GM19193 (cell line): ENCODE measurements around the gene PCBD1.

Experiments
- POLR2A ChIP-seq: IDR thresholded peaks from 4 replicates; pipeline ENCODE4 v1.6.1; 2011; ENCODE audit not compliant: insufficient read depth, insufficient read length; ENCODE audit errors: extremely low read depth

The PCBD1 gene

DNA sequence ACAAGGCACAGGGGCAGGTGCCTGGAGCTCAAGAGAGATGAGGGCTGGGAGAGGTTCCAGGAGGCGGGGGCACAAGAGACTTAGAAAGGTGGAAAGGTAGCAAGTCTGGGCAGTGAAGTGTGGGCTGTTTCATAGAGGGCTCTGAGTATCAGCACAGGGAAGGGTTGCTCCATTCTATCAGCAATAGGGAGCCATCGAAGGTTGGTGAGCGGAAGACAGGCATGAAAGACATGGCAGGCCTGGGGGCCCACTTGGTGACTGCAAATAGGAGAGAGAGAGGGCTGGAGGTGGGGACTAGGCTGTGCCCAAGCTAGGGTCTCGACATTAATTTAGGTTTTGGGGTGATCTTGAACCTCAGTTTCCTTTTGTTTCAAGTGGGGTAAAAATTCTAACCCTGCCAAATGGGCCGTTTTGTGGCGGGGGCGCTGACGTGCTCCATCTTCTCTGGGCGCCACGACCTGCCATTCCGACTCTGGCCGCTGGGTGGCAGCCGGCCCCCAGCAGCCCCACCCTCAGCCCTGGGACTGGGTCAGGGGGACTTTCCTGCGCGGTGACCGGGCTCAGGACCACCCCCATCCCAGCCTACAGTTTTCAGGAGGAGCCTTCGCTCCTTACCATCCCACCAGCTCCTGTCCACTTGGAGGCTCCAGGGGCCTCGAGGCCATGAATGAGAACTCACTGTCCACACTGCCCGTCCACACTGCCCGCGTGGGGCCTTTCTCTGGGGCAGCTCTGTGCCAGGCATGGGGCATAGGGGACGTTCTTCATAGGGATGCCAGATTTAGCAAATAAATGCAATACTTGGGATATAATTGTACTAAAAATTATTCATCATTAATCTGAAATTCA, 37.2 kb upstream of the PCBD1 start:
- TF ChIP-seq POLR2A, result no peak

DNA sequence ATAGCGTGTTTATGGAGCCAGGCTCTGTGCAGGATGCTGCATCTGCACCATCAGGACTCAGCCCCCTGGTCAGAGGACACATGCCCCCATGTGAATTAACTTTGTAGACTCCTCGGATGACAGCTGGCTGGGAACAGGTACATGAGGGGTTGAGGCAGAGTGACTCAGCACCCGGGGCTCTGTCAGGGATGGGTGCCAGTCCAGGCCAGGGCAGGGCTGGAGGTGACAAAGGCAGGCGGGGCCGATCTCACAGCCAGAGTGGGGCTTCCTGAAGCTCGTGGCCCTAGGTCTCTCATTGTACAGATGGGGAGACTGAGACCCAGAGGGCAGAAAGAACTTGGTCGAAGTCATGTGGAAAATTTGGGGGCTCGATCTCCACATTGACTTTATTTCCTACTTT, 35.3 kb upstream of the PCBD1 start:
- no peak for TF ChIP-seq POLR2A

DNA sequence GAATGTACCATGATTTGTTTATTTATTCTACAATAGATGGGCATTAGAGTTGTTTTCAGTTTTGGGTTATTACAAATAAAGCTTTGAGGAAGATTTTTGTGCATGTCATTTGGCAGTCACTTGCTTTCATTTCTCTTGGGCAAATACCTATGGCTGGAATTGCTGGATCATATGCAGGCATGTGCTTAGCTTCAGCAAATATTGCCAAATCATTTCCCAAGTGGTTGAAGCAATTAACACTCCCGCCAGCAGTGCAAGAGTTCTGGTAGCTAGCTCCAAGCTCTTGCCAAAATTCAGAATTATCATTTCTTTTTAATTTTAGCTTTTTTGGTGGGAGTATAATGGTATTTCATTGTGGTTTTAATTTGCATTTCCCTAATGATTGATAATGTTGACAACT, 32.9 kb upstream of the PCBD1 start:
- TF ChIP-seq POLR2A, result no peak

DNA sequence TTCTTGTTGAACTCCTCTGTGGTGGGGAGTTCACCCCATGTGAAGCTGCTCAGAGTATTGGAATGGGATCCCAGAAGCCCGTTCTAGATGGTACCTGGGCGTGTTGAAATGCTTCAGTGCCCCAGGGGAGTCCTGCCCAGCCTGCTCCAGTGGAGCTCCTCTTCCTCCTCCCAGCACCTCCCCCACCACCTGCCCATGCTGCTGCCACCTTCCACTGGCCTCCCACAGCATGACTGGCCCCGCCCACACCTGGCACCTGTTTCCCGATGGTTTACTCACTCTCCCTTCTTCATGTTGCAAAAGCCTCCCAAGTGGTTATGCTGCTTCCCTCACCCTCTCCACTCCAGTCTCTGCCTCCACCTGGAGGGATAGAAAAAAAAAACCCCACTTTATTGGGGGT, 32.2 kb upstream of the PCBD1 start:
- TF ChIP-seq POLR2A, result no peak

GRCh38 chr10:70918851-70919530, 30.6 kb upstream of the PCBD1 start:
- TF ChIP-seq POLR2A, result no peak

DNA sequence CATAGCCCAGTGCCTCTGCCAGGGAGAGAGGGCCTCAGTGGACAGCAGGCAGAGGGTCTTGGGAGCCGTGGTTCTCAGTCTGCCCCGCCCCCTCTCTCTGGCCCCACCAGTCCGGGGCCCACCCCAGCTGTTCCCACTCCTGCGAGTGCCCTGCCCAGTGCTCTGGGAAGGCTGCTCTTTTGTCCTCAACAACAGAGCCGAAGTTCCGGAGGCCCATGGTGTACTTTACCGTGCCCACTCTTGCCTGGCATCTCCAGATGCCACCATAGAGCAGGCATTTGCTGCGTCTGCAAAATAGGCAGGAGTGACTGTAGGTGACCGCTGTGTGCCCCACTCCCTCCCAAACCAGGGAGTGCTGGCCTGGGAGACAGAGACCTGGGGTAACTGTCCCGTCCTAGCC, 29.3 kb upstream of the PCBD1 start:
- no peak for TF ChIP-seq POLR2A

GRCh38 chr10:70917226-70917625, 28.9 kb upstream of the PCBD1 start:
- no peak for TF ChIP-seq POLR2A

GRCh38 chr10:70916241-70916640, 27.9 kb upstream of the PCBD1 start:
- no peak for TF ChIP-seq POLR2A

DNA sequence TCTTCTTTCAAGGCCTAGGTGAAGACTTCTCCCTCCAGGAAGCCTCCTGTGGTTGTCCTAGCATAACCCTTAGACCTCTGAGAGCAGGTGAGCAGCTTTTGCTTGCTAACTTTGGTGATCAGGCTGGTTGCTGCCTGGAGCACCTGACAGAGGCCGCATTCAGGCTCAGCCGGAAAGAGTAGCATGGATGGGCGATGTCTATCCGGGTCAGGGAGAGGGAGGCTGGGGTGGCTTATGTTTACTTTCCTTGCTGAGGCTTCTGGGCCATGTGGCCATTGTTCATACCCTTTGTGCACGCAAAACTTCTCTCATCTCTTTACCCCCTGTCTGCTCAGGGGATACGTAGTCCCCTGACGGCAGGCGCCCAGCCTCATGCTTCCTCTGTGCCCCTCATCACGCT, 27.4 kb upstream of the PCBD1 start:
- TF ChIP-seq POLR2A, result no peak

DNA sequence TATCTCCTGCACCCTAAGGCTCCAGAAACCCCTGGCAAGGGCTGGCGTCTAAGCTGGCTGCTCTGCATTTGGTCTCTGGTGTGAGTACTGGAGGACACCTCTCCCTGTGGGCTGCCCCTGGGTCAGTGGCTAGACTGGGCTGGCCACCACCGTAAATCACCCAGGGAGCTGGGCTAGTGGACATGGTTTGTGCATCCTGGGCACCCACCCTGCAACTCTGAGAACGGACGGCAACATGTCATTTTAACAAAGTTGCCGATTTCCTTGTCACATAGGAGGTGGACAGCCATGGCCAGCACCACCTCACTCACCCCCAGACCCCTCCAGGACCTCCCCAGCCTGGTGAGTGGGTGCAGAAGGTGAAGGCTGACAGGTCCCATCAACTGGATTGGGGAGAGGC, 26.8 kb upstream of the PCBD1 start:
- TF ChIP-seq POLR2A, result no peak

DNA sequence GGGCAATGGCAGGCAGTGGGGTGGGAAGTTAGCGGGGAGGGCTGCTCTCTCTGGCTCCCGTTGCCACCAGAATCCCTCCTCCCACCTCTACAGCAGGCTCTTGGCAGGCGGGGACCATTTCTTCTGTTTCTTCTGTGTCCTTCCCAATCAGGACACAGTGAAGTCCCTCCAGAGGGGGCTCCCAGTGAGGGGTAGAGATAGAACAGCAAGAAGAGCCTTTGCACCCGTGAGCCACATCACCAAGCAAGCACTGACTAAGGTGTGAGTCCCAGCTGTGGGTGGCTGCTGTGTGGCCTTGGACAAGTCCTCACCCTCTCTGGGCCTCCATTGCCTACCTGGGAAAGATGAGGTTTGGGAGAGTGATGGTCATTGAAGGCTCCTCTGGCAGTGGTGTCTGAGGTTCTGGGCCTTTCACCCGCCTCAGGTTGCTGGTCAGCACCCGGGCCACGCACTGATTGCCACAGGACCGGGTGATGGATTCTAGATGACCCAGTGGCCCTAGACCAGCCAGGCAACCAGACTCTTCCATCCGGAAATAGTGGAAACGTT, 26.0 kb upstream of the PCBD1 start:
- no peak for TF ChIP-seq POLR2A

- TF ChIP-seq POLR2A, result no peak
Measured at GRCh38 chr10:70913893-70914240, 25.5 kb upstream of the PCBD1 start.

DNA sequence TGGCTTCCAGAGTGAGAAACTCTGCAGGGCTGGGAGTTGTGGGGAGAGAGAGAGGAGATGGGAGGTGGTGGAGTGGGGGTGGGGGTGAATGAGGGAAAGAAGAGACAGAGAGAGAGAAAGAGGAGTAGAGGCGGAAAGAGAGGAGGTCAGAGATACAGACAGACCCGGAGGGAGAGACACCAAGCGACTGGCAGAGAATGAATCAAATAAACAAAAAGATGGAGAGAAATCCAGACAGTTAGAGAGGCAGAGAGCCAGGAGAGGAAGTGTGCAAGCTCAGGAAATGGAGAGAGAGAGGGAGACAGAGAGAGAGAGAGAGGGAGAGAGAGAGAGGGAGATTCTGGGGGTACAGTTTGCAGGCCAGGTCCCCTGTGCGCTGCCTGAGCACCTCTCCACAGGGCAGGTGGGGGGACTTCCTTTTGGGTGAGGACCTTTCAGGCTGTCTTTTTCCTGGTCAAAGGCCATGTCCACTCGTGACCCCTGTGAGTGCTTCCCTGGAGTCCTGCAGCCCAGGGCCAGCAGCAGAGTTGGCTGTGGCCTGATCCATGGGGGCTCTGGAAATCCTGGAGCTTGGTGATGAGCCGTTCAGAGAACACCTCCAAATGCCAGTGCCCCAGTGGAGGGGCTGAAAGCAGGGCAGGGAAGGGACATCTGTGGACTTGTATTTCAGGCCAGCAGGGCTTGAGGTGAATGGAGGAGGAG, 25.0 kb upstream of the PCBD1 start:
- no peak for TF ChIP-seq POLR2A

DNA sequence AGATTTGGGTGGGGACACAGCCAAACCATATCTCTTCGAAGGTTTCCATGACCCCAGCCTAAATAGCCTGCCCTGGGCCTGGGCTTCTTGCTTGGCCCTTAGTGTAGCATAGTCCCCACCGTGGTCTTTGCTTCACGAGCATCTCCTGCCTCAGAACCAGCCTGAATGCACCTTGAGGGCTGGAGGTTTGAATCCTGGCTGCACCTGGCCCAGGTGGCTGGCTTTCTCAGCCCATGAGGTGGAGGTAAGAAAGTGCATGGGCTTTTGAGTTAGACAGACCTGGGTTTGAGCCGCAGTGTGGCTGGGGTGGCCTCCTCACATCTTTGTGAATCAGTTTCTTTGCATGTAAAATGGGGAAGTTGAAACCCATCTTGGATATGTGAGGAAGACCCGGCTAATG, 24.2 kb upstream of the PCBD1 start:
- no peak for TF ChIP-seq POLR2A

DNA sequence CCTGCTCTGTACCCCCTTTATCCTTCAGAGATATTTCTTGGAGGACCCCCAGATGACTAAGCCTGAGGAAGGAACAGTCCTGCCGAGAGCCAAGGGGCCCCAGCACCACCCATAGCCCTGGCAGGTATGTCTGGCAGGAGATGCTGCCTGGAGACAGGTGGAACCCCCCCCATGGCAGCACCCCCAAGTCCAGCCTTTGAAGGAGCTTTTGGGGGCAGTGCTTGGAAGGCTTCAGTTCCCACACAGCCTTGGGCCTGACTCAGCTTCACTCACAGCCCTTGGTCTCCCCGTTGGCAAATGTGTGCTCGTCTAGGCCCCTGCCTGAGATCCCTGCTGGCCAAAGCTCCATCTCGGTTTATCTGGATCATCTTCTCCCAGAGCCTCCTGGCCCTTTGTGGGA, 23.0 kb upstream of the PCBD1 start:
- TF ChIP-seq POLR2A, result no peak

- no peak for TF ChIP-seq POLR2A
Measured at GRCh38 chr10:70910486-70911341, 22.3 kb upstream of the PCBD1 start.
